A549 (cell line): ENCODE results near the gene RECK.

Experiments
- CTCF ChIP-seq: fragments of >200 bp; sonication (Bioruptor Twin); formaldehyde crosslinking; IDR thresholded peaks from 3 replicates; pipeline ENCODE4 v1.5.1; 2016
- MYC ChIP-seq: IDR thresholded peaks from 2 replicates; pipeline ENCODE4 v1.6.1; 2012; ENCODE audit warnings: mild to moderate bottlenecking, inconsistent platforms, low read length, improper control_type of control experiment, borderline replicate concordance

- no peak for TF ChIP-seq CTCF
- TF ChIP-seq MYC: no peak
Measured at GRCh38 chr9:36031774-36032555, 4.7 kb upstream of the RECK start.
